ENCODE measurements around the gene KRT33B. TPM values are rescaled to one million over a fixed set of nuclear protein-coding genes. Genes with fewer than 3 reads are reported as not detected.

The KRT33B gene
- total and polyA plus RNA-seq, 2 of the 13 experiments (the other 11 are each of a cell fraction or from before 2014, with no cell fraction given) = not detected

GRCh38 chr17:41417576-41418015 lies 48.0 kb upstream of the KRT33B start (continued):
- TF ChIP-seq STAG1 (CRISPR knock-in tag; IDR thresholded peaks at IDR 0.05) = peak; percentile 35; the same call in 1 of the 2 replicates
- peak; percentile 58 for TF ChIP-seq CTCF (CRISPR knock-in tag; IDR thresholded peaks at IDR 0.05)
- TF ChIP-seq ZNF34 (CRISPR knock-in tag; IDR thresholded peaks at IDR 0.05; ENCODE audit: borderline replicate concordance) = no peak
- peak; percentile 38; the same call in 1 of the 2 replicates for TF ChIP-seq SMC3 (IDR thresholded peaks at IDR 0.05; ENCODE audit: low read length)
- peak; percentile 25; the same call in 1 of the 2 replicates for TF ChIP-seq DNMT1 (CRISPR knock-in tag; IDR thresholded peaks at IDR 0.05)
- TF ChIP-seq MXD1 (CRISPR knock-in tag; IDR thresholded peaks at IDR 0.05) = no peak
- peak; percentile 67 for TF ChIP-seq XRCC5 (optimal IDR thresholded peaks at IDR 0.05; ENCODE audit: low read length)
- TF ChIP-seq U2AF2 (IDR thresholded peaks at IDR 0.05; ENCODE audit: low read depth, low read length) = no peak
- no peak for TF ChIP-seq MED1 (CRISPR knock-in tag; IDR thresholded peaks at IDR 0.05)
- TF ChIP-seq ERF (CRISPR knock-in tag; IDR thresholded peaks at IDR 0.05) = no peak
- TF ChIP-seq RAD21 (CRISPR knock-in tag; IDR thresholded peaks at IDR 0.05) = peak; percentile 21; the same call in 1 of the 2 replicates

GRCh38 chr17:41417127-41417526 lies 47.5 kb upstream of the KRT33B start:
- ChIA-PET CTCF (ENCODE audit: low intra/inter-chr PET ratio, low total read pairs) (no interaction called here), POLR2A (interaction anchor here (1.0 to 2.1 kb wide), 3 partner anchors 12 to 14 kb away, joined by 3 to 35 read pairs (median 5); no protein-coding TSS in a partner anchor)
- Histone ChIP-seq H3K36me3 (replicated peaks in 1 of 2; ENCODE audit: control insufficient read depth in 1 of 2, insufficient read depth in 2 of 2, low read length in 2 of 2) (no peaks in the 10 kb centered on the region), H3K27ac (ENCODE audit: extremely low read length, insufficient read depth, low read length) (peak overlapping the region; percentile 82), H3K4me1 (ENCODE audit: insufficient read depth, low read length) (peaks cover 62% of the 10 kb centered on the region), H3K4me3 (replicated peaks in 1 of 3; ENCODE audit: insufficient read depth in 1 of 3, low read depth in 2 of 3, low read length in 3 of 3) (no peak overlapping the region), H3K79me2 (ENCODE audit: insufficient read depth, low read length) (no peaks in the 10 kb centered on the region), H2AFZ (ENCODE audit: low read length) (no peak overlapping the region), H3K9me3 (ENCODE audit: low read length) (no peaks in the 10 kb centered on the region), H3K27me3 (ENCODE audit: control insufficient read depth in 1 of 2, insufficient read depth in 2 of 2, low read length in 2 of 2) (no peaks in the 10 kb centered on the region), H4K20me1 (ENCODE audit: insufficient read depth, low read length) (no peaks in the 10 kb centered on the region), H3K9ac (ENCODE audit: insufficient read depth, low read depth, low read length) (peak overlapping the region; percentile 32), H3K4me2 (ENCODE audit: low read depth, low read length) (peak overlapping the region; percentile 67; the same call in 1 of the 2 replicates)
- DNase-seq (ENCODE audit: low spot score) (no peak), FAIRE-seq (no peak), ATAC-seq (no peak)
- BruUV-seq (replicated peaks) = no TSS peak
- intact Hi-C loops (cut with micrococcal nuclease; ENCODE audit: unreplicated experiment) = loop anchor here (5.0 to 10.0 kb wide), 2 partner anchors 118 to 250 kb away; no protein-coding TSS in a partner anchor
- in situ Hi-C loops (cut with HindIII; ENCODE audit: extremely low pct_ligation_motif_present, low pct_unique_long_range_greater_than_20kb) = no loop called here
- 80% methylated on average over 6 of the region's 6 CpGs for WGBS (ENCODE audit: low lambda C conversion rate)
- TF ChIP-seq PRDM4 (CRISPR knock-in tag; IDR thresholded peaks at IDR 0.05; ENCODE audit: borderline replicate concordance) (no peak), TAF1 (CRISPR knock-in tag; IDR thresholded peaks at IDR 0.05) (no peak), GLI4 (CRISPR knock-in tag; IDR thresholded peaks at IDR 0.05; ENCODE audit: borderline replicate concordance) (no peak), PLSCR1 (CRISPR knock-in tag; IDR thresholded peaks at IDR 0.05; ENCODE audit: borderline replicate concordance) (no peak), ZNF335 (CRISPR knock-in tag; IDR thresholded peaks at IDR 0.05) (no peak), MTERF4 (CRISPR knock-in tag; IDR thresholded peaks at IDR 0.05) (0 out of 2 replicates have a peak, but pooled peaks have one; percentile 13), POLR2G (IDR thresholded peaks at IDR 0.05; ENCODE audit: low read depth, low read length) (no peak)
